Osteoblast (primary cell): Measurements from ENCODE around the gene PKLR. TPM values are rescaled to one million over a fixed set of nuclear protein-coding genes. Genes with fewer than 3 reads are reported as not detected.
A peak's percentile ranks its signal among the peaks of the same experiment; 100 is the strongest.

Experiments used
- DNase-seq: peaks from one replicate; pipeline ENCODE4 v3.0.0; 2011; ENCODE audit warnings: low spot score, mixed read lengths; ENCODE audit not compliant: insufficient read length; ENCODE audit errors: missing footprints
- H2AFZ ChIP-seq: 2 replicates; pipeline ENCODE4 v1.6.0; 2011; ENCODE audit warnings: mild to moderate bottlenecking, low read length
- H3K27ac ChIP-seq: 2 replicates; pipeline ENCODE4 v1.5.1; 2011; ENCODE audit warnings: mild to moderate bottlenecking, low read depth, low read length, moderate library complexity
- H3K27me3 ChIP-seq: 2 replicates; pipeline ENCODE4 v1.6.0; 2012; ENCODE audit warnings: mild to moderate bottlenecking, control low read depth, inconsistent platforms, low read length, moderate library complexity; ENCODE audit not compliant: insufficient read depth
- H3K36me3 ChIP-seq: 2 replicates; pipeline ENCODE4 v1.5.1; 2011; ENCODE audit warnings: mild to moderate bottlenecking, low read length, control low read depth, moderate library complexity; ENCODE audit not compliant: insufficient read depth
- H3K4me1 ChIP-seq: 2 replicates; pipeline ENCODE4 v1.5.1; 2011; ENCODE audit warnings: mild to moderate bottlenecking, low read length, control low read depth, moderate library complexity; ENCODE audit not compliant: insufficient read depth
- H3K4me2 ChIP-seq: 2 replicates; pipeline ENCODE4 v1.6.0; 2011; ENCODE audit warnings: mild to moderate bottlenecking, low read length; ENCODE audit not compliant: insufficient read depth
- H3K4me3 ChIP-seq: fragments of 200-600 bp; sonication (generic); 3 replicates; pipeline ENCODE4 v1.5.1; 2012; ENCODE audit warnings: mild to moderate bottlenecking, low read length, inconsistent platforms; ENCODE audit not compliant: insufficient read depth
- H3K79me2 ChIP-seq: 2 replicates; pipeline ENCODE4 v1.6.0; 2012; ENCODE audit warnings: mild to moderate bottlenecking, low read length, control low read depth, inconsistent platforms; ENCODE audit not compliant: insufficient read depth
- H3K9me3 ChIP-seq: 2 replicates; pipeline ENCODE4 v1.5.1; 2011; ENCODE audit warnings: low read depth, low read length, control low read depth
- H4K20me1 ChIP-seq: 2 replicates; pipeline ENCODE4 v1.6.0; 2012; ENCODE audit warnings: mild to moderate bottlenecking, low read length, control low read depth; ENCODE audit not compliant: insufficient read depth
- total RNA-seq: library from RNA; depleted of rRNA; stranded (reverse); fragments of >200 nt; gene quantifications from 2 replicates; pipeline ENCODE4 v1.2.3, GENCODE V29; 2012
- TF ChIP-seq, protein P1 (sequence below): IDR thresholded peaks from 2 replicates; pipeline ENCODE4 v1.5.1; 2011; ENCODE audit warnings: mild to moderate bottlenecking, low read depth, low read length, moderate library complexity; ENCODE audit errors: extremely low read depth

Gene PKLR
- total RNA-seq, 1 donor: not detected

DNA sequence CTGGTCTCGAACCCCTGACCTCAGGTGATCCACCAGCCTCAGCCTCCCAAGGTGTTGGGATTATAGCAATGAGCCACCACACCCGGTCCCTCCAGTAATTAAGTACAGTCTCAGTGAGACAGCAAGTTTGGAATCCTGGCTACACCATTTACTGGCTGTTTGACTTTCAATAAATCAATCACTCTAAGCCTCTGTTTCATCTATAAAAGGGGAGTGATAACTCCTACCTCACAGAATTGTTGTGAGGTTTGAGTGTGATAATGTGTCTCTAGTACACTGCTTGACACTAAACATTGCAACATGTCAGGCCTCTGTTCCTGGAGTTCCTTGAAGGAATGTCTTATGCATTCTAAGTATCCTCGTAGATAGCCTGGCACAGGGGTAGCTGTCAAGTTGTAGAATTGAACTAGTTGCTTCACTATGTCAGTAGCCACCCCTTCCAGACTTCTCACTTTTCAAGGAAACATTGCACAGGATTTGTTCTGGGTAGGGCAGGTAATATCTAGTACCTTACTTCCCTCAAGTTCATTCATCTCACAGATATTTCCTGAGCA lies 58.4 kb downstream of the PKLR start:
- no peaks in the 10 kb centered on the region for H3K9me3 ChIP-seq
- TF ChIP-seq, protein P1, sequence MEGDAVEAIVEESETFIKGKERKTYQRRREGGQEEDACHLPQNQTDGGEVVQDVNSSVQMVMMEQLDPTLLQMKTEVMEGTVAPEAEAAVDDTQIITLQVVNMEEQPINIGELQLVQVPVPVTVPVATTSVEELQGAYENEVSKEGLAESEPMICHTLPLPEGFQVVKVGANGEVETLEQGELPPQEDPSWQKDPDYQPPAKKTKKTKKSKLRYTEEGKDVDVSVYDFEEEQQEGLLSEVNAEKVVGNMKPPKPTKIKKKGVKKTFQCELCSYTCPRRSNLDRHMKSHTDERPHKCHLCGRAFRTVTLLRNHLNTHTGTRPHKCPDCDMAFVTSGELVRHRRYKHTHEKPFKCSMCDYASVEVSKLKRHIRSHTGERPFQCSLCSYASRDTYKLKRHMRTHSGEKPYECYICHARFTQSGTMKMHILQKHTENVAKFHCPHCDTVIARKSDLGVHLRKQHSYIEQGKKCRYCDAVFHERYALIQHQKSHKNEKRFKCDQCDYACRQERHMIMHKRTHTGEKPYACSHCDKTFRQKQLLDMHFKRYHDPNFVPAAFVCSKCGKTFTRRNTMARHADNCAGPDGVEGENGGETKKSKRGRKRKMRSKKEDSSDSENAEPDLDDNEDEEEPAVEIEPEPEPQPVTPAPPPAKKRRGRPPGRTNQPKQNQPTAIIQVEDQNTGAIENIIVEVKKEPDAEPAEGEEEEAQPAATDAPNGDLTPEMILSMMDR: no peak
- no peak for DNase-seq
- H3K4me3 ChIP-seq: peak overlapping the region; percentile 75
- H3K4me2 ChIP-seq: peak overlapping the region; percentile 93
- H4K20me1 ChIP-seq: no peaks in the 10 kb centered on the region
- no peak overlapping the region for H2AFZ ChIP-seq
- H3K27me3 ChIP-seq: no peaks in the 10 kb centered on the region
- H3K4me1 ChIP-seq: peaks cover 23% of the 10 kb centered on the region
- peak overlapping the region; percentile 75 for H3K27ac ChIP-seq
- H3K79me2 ChIP-seq: peaks cover 33% of the 10 kb centered on the region
- peaks cover 13% of the 10 kb centered on the region for H3K36me3 ChIP-seq

DNA sequence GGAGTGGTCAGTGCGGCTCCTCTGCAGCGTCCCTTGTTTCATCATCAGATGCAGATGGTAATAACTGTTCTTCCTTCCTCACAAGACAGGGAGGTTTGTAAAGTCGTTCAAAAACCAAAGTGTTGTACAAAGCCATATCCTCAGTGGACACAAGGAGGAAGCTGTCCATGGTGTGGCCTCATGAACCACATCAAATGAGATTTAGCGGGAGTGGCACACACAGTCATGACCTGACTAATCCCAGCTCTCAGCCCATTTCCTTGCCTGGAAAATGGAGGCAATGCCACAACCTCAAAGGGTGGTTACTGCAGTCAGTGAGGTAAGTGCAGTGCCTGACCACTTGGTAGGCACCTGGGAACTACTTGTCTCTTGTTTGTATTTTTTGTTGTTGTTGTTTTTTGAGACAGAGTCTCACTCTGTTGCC lies 59.4 kb downstream of the PKLR start:
- DNase-seq: no peak
- Histone ChIP-seq H3K27ac (peak overlapping the region; percentile 11), H3K9me3 (no peaks in the 10 kb centered on the region), H3K4me1 (peaks cover 23% of the 10 kb centered on the region), H3K4me3 (no peak overlapping the region), H3K4me2 (peak overlapping the region; percentile 74), H3K36me3 (peaks cover 8% of the 10 kb centered on the region), H3K79me2 (peaks cover 33% of the 10 kb centered on the region), H3K27me3 (no peaks in the 10 kb centered on the region), H4K20me1 (no peaks in the 10 kb centered on the region), H2AFZ (peak overlapping the region; percentile 58)
- TF ChIP-seq, protein P1: no peak

DNA sequence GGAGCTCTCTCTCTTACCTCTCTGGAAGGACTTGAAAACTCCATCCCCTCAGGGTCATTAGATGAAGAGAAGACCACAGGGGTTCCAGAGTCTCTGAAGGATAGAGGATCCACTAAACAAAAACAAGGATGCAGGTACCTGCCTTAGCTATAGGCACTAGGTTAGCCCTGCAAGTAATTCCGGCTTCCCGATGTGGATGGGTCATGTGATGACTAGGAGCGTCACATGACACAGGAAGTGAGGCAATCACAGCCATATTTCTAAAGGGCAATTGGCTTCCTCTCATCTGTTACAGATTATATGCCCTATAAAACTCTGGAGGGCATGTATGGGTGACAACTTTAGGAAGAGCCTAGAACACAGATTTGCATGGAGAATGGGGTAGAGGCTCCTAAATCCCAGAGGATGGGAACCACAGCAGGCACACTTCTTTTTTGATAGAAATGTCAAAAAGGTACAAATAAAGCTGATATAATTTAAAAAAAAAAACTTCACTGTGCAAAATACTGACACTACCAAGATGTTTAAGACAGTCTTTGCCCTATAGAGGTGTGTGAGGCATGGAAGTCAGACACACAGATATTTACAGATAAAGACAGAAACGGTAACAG lies 60.1 kb downstream of the PKLR start:
- Histone ChIP-seq H3K79me2 (peaks cover 33% of the 10 kb centered on the region), H2AFZ (peak overlapping the region; percentile 58), H4K20me1 (no peaks in the 10 kb centered on the region), H3K4me1 (peaks cover 23% of the 10 kb centered on the region), H3K36me3 (peaks cover 15% of the 10 kb centered on the region), H3K27ac (peak overlapping the region; percentile 11), H3K4me3 (peak overlapping the region; percentile 63), H3K27me3 (no peaks in the 10 kb centered on the region), H3K4me2 (peak overlapping the region; percentile 74), H3K9me3 (no peaks in the 10 kb centered on the region)
- peak; percentile 92 for DNase-seq
- TF ChIP-seq, protein P1: no peak

Other genes with a start within 250 kb of the PKLR start
- gene EFNA4, start 237.7 kb downstream of the PKLR start, total RNA-seq: 3.5 and 3.6 TPM in 2 replicates
- gene EFNA3, start 222.6 kb downstream of the PKLR start, total RNA-seq: 1.4 and 2.1 TPM in 2 replicates
- gene EFNA1, start 173.6 kb downstream of the PKLR start, total RNA-seq: 0.36 and 0.88 TPM in 2 replicates
- gene SLC50A1, start 165.6 kb downstream of the PKLR start, total RNA-seq: 34.5 and 38.0 TPM in 2 replicates
- 15.9 and 34.4 TPM in 2 replicates for gene DPM3, start 160.9 kb downstream of the PKLR start, total RNA-seq
- gene KRTCAP2, start 128.1 kb downstream of the PKLR start, total RNA-seq: 112 and 117 TPM in 2 replicates
- gene TRIM46, start 127.6 kb downstream of the PKLR start, total RNA-seq: 3.2 and 3.3 TPM in 2 replicates
- gene THBS3, start 93.5 kb downstream of the PKLR start, total RNA-seq: 61.9 and 66.6 TPM in 2 replicates
- gene MTX1, start 92.7 kb downstream of the PKLR start, total RNA-seq: 37.4 and 42.7 TPM in 2 replicates
- 6.5 and 7.7 TPM in 2 replicates for gene ENTREP3, start 46.0 kb downstream of the PKLR start, total RNA-seq
- gene SCAMP3, start 39.1 kb downstream of the PKLR start, total RNA-seq: 35.9 and 41.3 TPM in 2 replicates
- gene CLK2, start 27.9 kb downstream of the PKLR start, total RNA-seq: 17.4 and 19.7 TPM in 2 replicates
- 2.5 and 2.9 TPM in 2 replicates for gene HCN3, start 24.0 kb downstream of the PKLR start, total RNA-seq
- 191 and 216 TPM in 2 replicates for gene FDPS, start 7.4 kb upstream of the PKLR start, total RNA-seq
- 15.6 and 16.5 TPM in 2 replicates for gene RUSC1, start 19.5 kb upstream of the PKLR start, total RNA-seq